HL-60 (cell line): ENCODE data around the gene RPS27L.

Source experiments
- DNase-seq, 2 experiments: peaks; one replicate each; pipeline ENCODE4 v3.0.0-alpha.2; 2010 to 2020; ENCODE audit warnings: low read depth in 1 of 2, low spot score in 1 of 2
- H3K27ac ChIP-seq: fragments of 250-450 bp; sonication (Bioruptor Pico); replicated peaks from 2 replicates; pipeline ENCODE4 v1.5.1; 2020; ENCODE audit warnings: mild to moderate bottlenecking, moderate library complexity
- H3K27me3 ChIP-seq: fragments of 250-450 bp; sonication (Bioruptor Pico); 2 replicates; pipeline ENCODE4 v1.5.1; 2021; ENCODE audit warnings: mild to moderate bottlenecking, moderate library complexity; ENCODE audit not compliant: insufficient read depth, poor library complexity, severe bottlenecking
- H3K4me3 ChIP-seq: replicated peaks from 2 replicates; pipeline ENCODE4 v1.5.1; 2011; ENCODE audit warnings: mild to moderate bottlenecking, control low read depth, low read length; ENCODE audit not compliant: insufficient read depth
- GABPA ChIP-seq: IDR thresholded peaks from 2 replicates; pipeline ENCODE4 v1.6.1; 2012; ENCODE audit warnings: low read depth
- POLR2AphosphoS5 ChIP-seq: IDR thresholded peaks from 2 replicates; pipeline ENCODE4 v1.6.1; 2012; ENCODE audit warnings: low read depth
- SPI1 ChIP-seq: IDR thresholded peaks from 2 replicates; pipeline ENCODE4 v1.6.1; 2012; ENCODE audit warnings: low read depth, mild to moderate bottlenecking, borderline replicate concordance
- TF ChIP-seq, protein P1 (sequence below): IDR thresholded peaks from one replicate; pipeline ENCODE4 v1.5.1; 2011; ENCODE audit warnings: low read length, control low read depth, inconsistent platforms; ENCODE audit not compliant: insufficient read depth
- TF ChIP-seq, protein P2 (sequence below): IDR thresholded peaks from 2 replicates; pipeline ENCODE4 v1.6.1; 2012; ENCODE audit warnings: low read depth; ENCODE audit not compliant: insufficient replicate concordance

The RPS27L gene

GRCh38 chr15:63178034-63178433 lies 20.8 kb upstream of the RPS27L start:
- Histone ChIP-seq H3K27ac (no peak overlapping the region), H3K4me3 (no peak overlapping the region), H3K27me3 (no peaks in the 10 kb centered on the region)
- DNase-seq = no peak
- TF ChIP-seq, protein P1, sequence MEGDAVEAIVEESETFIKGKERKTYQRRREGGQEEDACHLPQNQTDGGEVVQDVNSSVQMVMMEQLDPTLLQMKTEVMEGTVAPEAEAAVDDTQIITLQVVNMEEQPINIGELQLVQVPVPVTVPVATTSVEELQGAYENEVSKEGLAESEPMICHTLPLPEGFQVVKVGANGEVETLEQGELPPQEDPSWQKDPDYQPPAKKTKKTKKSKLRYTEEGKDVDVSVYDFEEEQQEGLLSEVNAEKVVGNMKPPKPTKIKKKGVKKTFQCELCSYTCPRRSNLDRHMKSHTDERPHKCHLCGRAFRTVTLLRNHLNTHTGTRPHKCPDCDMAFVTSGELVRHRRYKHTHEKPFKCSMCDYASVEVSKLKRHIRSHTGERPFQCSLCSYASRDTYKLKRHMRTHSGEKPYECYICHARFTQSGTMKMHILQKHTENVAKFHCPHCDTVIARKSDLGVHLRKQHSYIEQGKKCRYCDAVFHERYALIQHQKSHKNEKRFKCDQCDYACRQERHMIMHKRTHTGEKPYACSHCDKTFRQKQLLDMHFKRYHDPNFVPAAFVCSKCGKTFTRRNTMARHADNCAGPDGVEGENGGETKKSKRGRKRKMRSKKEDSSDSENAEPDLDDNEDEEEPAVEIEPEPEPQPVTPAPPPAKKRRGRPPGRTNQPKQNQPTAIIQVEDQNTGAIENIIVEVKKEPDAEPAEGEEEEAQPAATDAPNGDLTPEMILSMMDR = no peak
- TF ChIP-seq, protein P2, sequence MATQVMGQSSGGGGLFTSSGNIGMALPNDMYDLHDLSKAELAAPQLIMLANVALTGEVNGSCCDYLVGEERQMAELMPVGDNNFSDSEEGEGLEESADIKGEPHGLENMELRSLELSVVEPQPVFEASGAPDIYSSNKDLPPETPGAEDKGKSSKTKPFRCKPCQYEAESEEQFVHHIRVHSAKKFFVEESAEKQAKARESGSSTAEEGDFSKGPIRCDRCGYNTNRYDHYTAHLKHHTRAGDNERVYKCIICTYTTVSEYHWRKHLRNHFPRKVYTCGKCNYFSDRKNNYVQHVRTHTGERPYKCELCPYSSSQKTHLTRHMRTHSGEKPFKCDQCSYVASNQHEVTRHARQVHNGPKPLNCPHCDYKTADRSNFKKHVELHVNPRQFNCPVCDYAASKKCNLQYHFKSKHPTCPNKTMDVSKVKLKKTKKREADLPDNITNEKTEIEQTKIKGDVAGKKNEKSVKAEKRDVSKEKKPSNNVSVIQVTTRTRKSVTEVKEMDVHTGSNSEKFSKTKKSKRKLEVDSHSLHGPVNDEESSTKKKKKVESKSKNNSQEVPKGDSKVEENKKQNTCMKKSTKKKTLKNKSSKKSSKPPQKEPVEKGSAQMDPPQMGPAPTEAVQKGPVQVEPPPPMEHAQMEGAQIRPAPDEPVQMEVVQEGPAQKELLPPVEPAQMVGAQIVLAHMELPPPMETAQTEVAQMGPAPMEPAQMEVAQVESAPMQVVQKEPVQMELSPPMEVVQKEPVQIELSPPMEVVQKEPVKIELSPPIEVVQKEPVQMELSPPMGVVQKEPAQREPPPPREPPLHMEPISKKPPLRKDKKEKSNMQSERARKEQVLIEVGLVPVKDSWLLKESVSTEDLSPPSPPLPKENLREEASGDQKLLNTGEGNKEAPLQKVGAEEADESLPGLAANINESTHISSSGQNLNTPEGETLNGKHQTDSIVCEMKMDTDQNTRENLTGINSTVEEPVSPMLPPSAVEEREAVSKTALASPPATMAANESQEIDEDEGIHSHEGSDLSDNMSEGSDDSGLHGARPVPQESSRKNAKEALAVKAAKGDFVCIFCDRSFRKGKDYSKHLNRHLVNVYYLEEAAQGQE = no peak
- no peak for TF ChIP-seq GABPA
- no peak for TF ChIP-seq SPI1
- no peak for TF ChIP-seq POLR2AphosphoS5

- TF ChIP-seq POLR2AphosphoS5 (no peak), SPI1 (no peak), GABPA (no peak)
- TF ChIP-seq, protein P1 = no peak
- TF ChIP-seq, protein P2 = no peak
- DNase-seq = no peak
- no peak overlapping the region for H3K4me3 ChIP-seq
- H3K27ac ChIP-seq = no peak overlapping the region
- no peaks in the 10 kb centered on the region for H3K27me3 ChIP-seq
Measured at GRCh38 chr15:63176302-63176701, 19.0 kb upstream of the RPS27L start.

- no peak for TF ChIP-seq POLR2AphosphoS5
- no peak for TF ChIP-seq SPI1
- TF ChIP-seq, protein P1 = no peak
- TF ChIP-seq, protein P2 = no peak
- TF ChIP-seq GABPA = no peak
- H3K27me3 ChIP-seq = no peaks in the 10 kb centered on the region
- H3K4me3 ChIP-seq = no peak overlapping the region
- DNase-seq = no peak
- H3K27ac ChIP-seq = no peak overlapping the region
Measured at GRCh38 chr15:63172851-63173451, 15.7 kb upstream of the RPS27L start.
